Measurements from ENCODE around the gene RRP8. TPM values are rescaled to one million over a fixed set of nuclear protein-coding genes. Genes with fewer than 3 reads are reported as not detected.

The RRP8 gene
- total and polyA plus RNA-seq, 9 of the 15 experiments (the other 6 are each of a cell fraction or from before 2014, with no cell fraction given), result 5.7 to 47.3 (median 32.6) TPM

DNA sequence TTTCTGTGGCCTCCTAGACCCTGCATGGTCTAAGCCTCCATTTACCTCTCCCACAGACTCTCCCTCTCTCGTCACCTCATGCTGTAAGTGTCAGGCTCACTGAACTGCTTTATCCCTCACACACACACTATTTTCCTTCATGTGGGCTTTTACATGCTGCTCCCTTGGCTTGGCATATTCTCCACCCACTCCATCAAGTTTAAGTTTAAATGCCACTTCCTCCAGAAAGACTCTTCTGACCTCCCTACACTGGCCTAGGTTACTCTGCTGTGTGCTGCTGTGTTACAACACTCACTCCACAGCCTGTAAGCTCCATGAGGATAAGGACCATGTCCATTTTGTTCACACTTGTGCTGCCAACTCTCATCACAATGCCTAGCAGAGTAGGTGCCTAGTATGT lies 49.7 kb upstream of the RRP8 start:
- H3K27me3 ChIP-seq (ENCODE audit: control insufficient read depth in 2 of 2, insufficient read depth in 2 of 2, low read length in 2 of 2), result no peaks in the 10 kb centered on the region
- H3K9me1 ChIP-seq (ENCODE audit: control insufficient read depth, insufficient read depth, low read length), result no peaks in the 10 kb centered on the region
- FAIRE-seq, result no peak
- BruUV-seq (replicated peaks), result no TSS peak
- no peak overlapping the region for H3K4me2 ChIP-seq (ENCODE audit: insufficient read depth, low read length)
- ATAC-seq, result no peak
- ChIA-PET POLR2A (no interaction called here), CTCF (ENCODE audit: low intra/inter-chr PET ratio) (no interaction called here)
- H3K79me2 ChIP-seq (ENCODE audit: control insufficient read depth, insufficient read depth, low read length), result no peaks in the 10 kb centered on the region
- in situ Hi-C loops (cut with MboI) (no loop called here), intact Hi-C loops (cut with micrococcal nuclease) (no loop called here)
- no peak overlapping the region for H3K4me3 ChIP-seq
- no peaks in the 10 kb centered on the region for H3K36me3 ChIP-seq (ENCODE audit: control insufficient read depth, insufficient read depth, low read length)
- H3K4me1 ChIP-seq (replicated peaks in 1 of 2; ENCODE audit: control insufficient read depth in 2 of 2, insufficient read depth in 2 of 2, low read length in 2 of 2), result peaks cover 9 to 16% of the 10 kb centered on the region in 2 experiments; a peak in 4 of 5 replicates
- H4K20me1 ChIP-seq (replicated peaks; ENCODE audit: control insufficient read depth, insufficient read depth, low read length), result no peaks in the 10 kb centered on the region
- no peak overlapping the region for H3K27ac ChIP-seq (ENCODE audit: extremely low read depth, low read depth, low read length)
- no peak overlapping the region for H2AFZ ChIP-seq (ENCODE audit: low read depth, low read length)
- no peak overlapping the region for H3K9ac ChIP-seq (ENCODE audit: insufficient read depth in 1 of 2, low read depth in 2 of 2, low read length in 2 of 2)
- WGBS (ENCODE audit: insufficient coverage, low coverage, missing lambda C conversion rate), result 86% methylated on average over 1 of the region's 1 CpG
- no peak for DNase-seq (ENCODE audit: extremely low read depth in 1 of 4, low spot score in 3 of 4)
- no peaks in the 10 kb centered on the region for H3K9me3 ChIP-seq (replicated peaks; ENCODE audit: control insufficient read depth, insufficient read depth, low read depth, low read length)
- TF ChIP-seq BHLHE40 (IDR thresholded peaks at IDR 0.05; ENCODE audit: low read length) (no peak), DIDO1 (tag; IDR thresholded peaks at IDR 0.05; ENCODE audit: low read depth) (no peak), CBFA2T2 (conservative IDR thresholded peaks at IDR 0.05) (no peak), SLC30A9 (CRISPR knock-in tag; IDR thresholded peaks at IDR 0.05) (no peak), NFE2 (IDR thresholded peaks at IDR 0.05; ENCODE audit: low read depth) (no peak), RB1 (IDR thresholded peaks at IDR 0.05; ENCODE audit: low read depth) (no peak), KDM4B (IDR thresholded peaks at IDR 0.05; ENCODE audit: borderline replicate concordance in 2 of 2, low read depth in 1 of 2) (no peak), ARNT (IDR thresholded peaks at IDR 0.05) (no peak)
- TF ChIP-seq, protein P1, sequence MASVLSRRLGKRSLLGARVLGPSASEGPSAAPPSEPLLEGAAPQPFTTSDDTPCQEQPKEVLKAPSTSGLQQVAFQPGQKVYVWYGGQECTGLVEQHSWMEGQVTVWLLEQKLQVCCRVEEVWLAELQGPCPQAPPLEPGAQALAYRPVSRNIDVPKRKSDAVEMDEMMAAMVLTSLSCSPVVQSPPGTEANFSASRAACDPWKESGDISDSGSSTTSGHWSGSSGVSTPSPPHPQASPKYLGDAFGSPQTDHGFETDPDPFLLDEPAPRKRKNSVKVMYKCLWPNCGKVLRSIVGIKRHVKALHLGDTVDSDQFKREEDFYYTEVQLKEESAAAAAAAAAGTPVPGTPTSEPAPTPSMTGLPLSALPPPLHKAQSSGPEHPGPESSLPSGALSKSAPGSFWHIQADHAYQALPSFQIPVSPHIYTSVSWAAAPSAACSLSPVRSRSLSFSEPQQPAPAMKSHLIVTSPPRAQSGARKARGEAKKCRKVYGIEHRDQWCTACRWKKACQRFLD (CRISPR knock-in tag; IDR thresholded peaks at IDR 0.05), result no peak
- TF ChIP-seq, protein P2, sequence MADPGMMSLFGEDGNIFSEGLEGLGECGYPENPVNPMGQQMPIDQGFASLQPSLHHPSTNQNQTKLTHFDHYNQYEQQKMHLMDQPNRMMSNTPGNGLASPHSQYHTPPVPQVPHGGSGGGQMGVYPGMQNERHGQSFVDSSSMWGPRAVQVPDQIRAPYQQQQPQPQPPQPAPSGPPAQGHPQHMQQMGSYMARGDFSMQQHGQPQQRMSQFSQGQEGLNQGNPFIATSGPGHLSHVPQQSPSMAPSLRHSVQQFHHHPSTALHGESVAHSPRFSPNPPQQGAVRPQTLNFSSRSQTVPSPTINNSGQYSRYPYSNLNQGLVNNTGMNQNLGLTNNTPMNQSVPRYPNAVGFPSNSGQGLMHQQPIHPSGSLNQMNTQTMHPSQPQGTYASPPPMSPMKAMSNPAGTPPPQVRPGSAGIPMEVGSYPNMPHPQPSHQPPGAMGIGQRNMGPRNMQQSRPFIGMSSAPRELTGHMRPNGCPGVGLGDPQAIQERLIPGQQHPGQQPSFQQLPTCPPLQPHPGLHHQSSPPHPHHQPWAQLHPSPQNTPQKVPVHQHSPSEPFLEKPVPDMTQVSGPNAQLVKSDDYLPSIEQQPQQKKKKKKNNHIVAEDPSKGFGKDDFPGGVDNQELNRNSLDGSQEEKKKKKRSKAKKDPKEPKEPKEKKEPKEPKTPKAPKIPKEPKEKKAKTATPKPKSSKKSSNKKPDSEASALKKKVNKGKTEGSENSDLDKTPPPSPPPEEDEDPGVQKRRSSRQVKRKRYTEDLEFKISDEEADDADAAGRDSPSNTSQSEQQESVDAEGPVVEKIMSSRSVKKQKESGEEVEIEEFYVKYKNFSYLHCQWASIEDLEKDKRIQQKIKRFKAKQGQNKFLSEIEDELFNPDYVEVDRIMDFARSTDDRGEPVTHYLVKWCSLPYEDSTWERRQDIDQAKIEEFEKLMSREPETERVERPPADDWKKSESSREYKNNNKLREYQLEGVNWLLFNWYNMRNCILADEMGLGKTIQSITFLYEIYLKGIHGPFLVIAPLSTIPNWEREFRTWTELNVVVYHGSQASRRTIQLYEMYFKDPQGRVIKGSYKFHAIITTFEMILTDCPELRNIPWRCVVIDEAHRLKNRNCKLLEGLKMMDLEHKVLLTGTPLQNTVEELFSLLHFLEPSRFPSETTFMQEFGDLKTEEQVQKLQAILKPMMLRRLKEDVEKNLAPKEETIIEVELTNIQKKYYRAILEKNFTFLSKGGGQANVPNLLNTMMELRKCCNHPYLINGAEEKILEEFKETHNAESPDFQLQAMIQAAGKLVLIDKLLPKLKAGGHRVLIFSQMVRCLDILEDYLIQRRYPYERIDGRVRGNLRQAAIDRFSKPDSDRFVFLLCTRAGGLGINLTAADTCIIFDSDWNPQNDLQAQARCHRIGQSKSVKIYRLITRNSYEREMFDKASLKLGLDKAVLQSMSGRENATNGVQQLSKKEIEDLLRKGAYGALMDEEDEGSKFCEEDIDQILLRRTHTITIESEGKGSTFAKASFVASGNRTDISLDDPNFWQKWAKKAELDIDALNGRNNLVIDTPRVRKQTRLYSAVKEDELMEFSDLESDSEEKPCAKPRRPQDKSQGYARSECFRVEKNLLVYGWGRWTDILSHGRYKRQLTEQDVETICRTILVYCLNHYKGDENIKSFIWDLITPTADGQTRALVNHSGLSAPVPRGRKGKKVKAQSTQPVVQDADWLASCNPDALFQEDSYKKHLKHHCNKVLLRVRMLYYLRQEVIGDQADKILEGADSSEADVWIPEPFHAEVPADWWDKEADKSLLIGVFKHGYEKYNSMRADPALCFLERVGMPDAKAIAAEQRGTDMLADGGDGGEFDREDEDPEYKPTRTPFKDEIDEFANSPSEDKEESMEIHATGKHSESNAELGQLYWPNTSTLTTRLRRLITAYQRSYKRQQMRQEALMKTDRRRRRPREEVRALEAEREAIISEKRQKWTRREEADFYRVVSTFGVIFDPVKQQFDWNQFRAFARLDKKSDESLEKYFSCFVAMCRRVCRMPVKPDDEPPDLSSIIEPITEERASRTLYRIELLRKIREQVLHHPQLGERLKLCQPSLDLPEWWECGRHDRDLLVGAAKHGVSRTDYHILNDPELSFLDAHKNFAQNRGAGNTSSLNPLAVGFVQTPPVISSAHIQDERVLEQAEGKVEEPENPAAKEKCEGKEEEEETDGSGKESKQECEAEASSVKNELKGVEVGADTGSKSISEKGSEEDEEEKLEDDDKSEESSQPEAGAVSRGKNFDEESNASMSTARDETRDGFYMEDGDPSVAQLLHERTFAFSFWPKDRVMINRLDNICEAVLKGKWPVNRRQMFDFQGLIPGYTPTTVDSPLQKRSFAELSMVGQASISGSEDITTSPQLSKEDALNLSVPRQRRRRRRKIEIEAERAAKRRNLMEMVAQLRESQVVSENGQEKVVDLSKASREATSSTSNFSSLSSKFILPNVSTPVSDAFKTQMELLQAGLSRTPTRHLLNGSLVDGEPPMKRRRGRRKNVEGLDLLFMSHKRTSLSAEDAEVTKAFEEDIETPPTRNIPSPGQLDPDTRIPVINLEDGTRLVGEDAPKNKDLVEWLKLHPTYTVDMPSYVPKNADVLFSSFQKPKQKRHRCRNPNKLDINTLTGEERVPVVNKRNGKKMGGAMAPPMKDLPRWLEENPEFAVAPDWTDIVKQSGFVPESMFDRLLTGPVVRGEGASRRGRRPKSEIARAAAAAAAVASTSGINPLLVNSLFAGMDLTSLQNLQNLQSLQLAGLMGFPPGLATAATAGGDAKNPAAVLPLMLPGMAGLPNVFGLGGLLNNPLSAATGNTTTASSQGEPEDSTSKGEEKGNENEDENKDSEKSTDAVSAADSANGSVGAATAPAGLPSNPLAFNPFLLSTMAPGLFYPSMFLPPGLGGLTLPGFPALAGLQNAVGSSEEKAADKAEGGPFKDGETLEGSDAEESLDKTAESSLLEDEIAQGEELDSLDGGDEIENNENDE (IDR thresholded peaks at IDR 0.05; ENCODE audit: low read depth, low read length), result no peak

Data from K562 (cell line).